Measurements from ENCODE around the gene NKAP. TPM values are rescaled to one million over a fixed set of nuclear protein-coding genes. Genes with fewer than 3 reads are reported as not detected.

Gene NKAP
- total and polyA plus RNA-seq, 2 of the 13 experiments (the other 11 are each of a cell fraction or from before 2014, with no cell fraction given): 3.6 to 6.1 TPM

- Histone ChIP-seq H3K9me3 (ENCODE audit: low read length) (no peaks in the 10 kb centered on the region), H3K4me2 (ENCODE audit: low read depth, low read length) (no peak overlapping the region; the same call in 1 of the 2 replicates), H3K36me3 (replicated peaks in 1 of 2; ENCODE audit: control insufficient read depth in 1 of 2, insufficient read depth in 2 of 2, low read length in 2 of 2) (no peaks in the 10 kb centered on the region), H3K27ac (ENCODE audit: extremely low read length, insufficient read depth, low read length) (no peak overlapping the region), H3K9ac (ENCODE audit: insufficient read depth, low read depth, low read length) (no peak overlapping the region), H3K27me3 (ENCODE audit: control insufficient read depth in 1 of 2, insufficient read depth in 2 of 2, low read length in 2 of 2) (no peaks in the 10 kb centered on the region), H3K4me3 (replicated peaks in 1 of 3; ENCODE audit: insufficient read depth in 1 of 3, low read depth in 2 of 3, low read length in 3 of 3) (no peak overlapping the region), H4K20me1 (ENCODE audit: insufficient read depth, low read length) (no peaks in the 10 kb centered on the region), H3K79me2 (ENCODE audit: insufficient read depth, low read length) (no peaks in the 10 kb centered on the region), H2AFZ (ENCODE audit: low read length) (no peak overlapping the region), H3K4me1 (ENCODE audit: insufficient read depth, low read length) (peaks cover 9% of the 10 kb centered on the region; the same call in 1 of the 2 replicates)
- BruUV-seq (replicated peaks): no TSS peak
- TF ChIP-seq, protein P1, sequence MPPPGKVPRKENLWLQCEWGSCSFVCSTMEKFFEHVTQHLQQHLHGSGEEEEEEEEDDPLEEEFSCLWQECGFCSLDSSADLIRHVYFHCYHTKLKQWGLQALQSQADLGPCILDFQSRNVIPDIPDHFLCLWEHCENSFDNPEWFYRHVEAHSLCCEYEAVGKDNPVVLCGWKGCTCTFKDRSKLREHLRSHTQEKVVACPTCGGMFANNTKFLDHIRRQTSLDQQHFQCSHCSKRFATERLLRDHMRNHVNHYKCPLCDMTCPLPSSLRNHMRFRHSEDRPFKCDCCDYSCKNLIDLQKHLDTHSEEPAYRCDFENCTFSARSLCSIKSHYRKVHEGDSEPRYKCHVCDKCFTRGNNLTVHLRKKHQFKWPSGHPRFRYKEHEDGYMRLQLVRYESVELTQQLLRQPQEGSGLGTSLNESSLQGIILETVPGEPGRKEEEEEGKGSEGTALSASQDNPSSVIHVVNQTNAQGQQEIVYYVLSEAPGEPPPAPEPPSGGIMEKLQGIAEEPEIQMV (CRISPR knock-in tag; IDR thresholded peaks at IDR 0.05; ENCODE audit: low read depth): no peak
- TF ChIP-seq ZSCAN25 (CRISPR knock-in tag; IDR thresholded peaks at IDR 0.05) (no peak), ETV5 (CRISPR knock-in tag; IDR thresholded peaks at IDR 0.05; ENCODE audit: borderline replicate concordance) (no peak), ZEB1 (IDR thresholded peaks at IDR 0.05; ENCODE audit: insufficient replicate concordance, low read depth) (no peak), ZNF18 (CRISPR knock-in tag; IDR thresholded peaks at IDR 0.05; ENCODE audit: insufficient replicate concordance) (no peak), REXO4 (CRISPR knock-in tag; IDR thresholded peaks at IDR 0.05; ENCODE audit: borderline replicate concordance) (no peak), SIX4 (CRISPR knock-in tag; IDR thresholded peaks at IDR 0.05) (no peak), ELF1 (CRISPR knock-in tag; IDR thresholded peaks at IDR 0.05) (no peak), SRY (CRISPR knock-in tag; IDR thresholded peaks at IDR 0.05) (no peak), KLF9 (CRISPR knock-in tag; IDR thresholded peaks at IDR 0.05; ENCODE audit: low read depth) (no peak), HDAC2 (CRISPR knock-in tag; IDR thresholded peaks at IDR 0.05) (no peak), EZH2 (conservative IDR thresholded peaks at IDR 0.05; ENCODE audit: low read depth, low read length) (no peak), ZNF367 (CRISPR knock-in tag; IDR thresholded peaks at IDR 0.05; ENCODE audit: borderline replicate concordance) (no peak), POGZ (CRISPR knock-in tag; IDR thresholded peaks at IDR 0.05) (no peak), SETDB1 (CRISPR knock-in tag; IDR thresholded peaks at IDR 0.05; ENCODE audit: borderline replicate concordance) (no peak), SIN3B (IDR thresholded peaks at IDR 0.05; ENCODE audit: low read length) (no peak)
- TF ChIP-seq, protein P2, sequence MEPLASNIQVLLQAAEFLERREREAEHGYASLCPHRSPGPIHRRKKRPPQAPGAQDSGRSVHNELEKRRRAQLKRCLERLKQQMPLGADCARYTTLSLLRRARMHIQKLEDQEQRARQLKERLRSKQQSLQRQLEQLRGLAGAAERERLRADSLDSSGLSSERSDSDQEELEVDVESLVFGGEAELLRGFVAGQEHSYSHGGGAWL (CRISPR knock-in tag; IDR thresholded peaks at IDR 0.05): no peak
- TF ChIP-seq, protein P3, sequence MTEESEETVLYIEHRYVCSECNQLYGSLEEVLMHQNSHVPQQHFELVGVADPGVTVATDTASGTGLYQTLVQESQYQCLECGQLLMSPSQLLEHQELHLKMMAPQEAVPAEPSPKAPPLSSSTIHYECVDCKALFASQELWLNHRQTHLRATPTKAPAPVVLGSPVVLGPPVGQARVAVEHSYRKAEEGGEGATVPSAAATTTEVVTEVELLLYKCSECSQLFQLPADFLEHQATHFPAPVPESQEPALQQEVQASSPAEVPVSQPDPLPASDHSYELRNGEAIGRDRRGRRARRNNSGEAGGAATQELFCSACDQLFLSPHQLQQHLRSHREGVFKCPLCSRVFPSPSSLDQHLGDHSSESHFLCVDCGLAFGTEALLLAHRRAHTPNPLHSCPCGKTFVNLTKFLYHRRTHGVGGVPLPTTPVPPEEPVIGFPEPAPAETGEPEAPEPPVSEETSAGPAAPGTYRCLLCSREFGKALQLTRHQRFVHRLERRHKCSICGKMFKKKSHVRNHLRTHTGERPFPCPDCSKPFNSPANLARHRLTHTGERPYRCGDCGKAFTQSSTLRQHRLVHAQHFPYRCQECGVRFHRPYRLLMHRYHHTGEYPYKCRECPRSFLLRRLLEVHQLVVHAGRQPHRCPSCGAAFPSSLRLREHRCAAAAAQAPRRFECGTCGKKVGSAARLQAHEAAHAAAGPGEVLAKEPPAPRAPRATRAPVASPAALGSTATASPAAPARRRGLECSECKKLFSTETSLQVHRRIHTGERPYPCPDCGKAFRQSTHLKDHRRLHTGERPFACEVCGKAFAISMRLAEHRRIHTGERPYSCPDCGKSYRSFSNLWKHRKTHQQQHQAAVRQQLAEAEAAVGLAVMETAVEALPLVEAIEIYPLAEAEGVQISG (CRISPR knock-in tag; IDR thresholded peaks at IDR 0.05): no peak
- DNase-seq (ENCODE audit: low spot score): no peak
- no peak for ATAC-seq
- intact Hi-C loops (cut with micrococcal nuclease; ENCODE audit: unreplicated experiment): no loop called here
- in situ Hi-C loops (cut with HindIII; ENCODE audit: extremely low pct_ligation_motif_present, low pct_unique_long_range_greater_than_20kb): no loop called here
- FAIRE-seq: no peak
- POLR2A ChIA-PET: no interaction called here
- CTCF ChIA-PET (ENCODE audit: low intra/inter-chr PET ratio, low total read pairs): no interaction called here
- WGBS (ENCODE audit: low lambda C conversion rate): 57% methylated on average over 5 of the region's 5 CpGs
Observed at GRCh38 chrX:119971184-119971583, 27.6 kb upstream of the NKAP start.

Measured in HepG2 (cell line).